ENCODE measurements around the gene ACTL6B. TPM values are rescaled to one million over a fixed set of nuclear protein-coding genes. Genes with fewer than 3 reads are reported as not detected.
A peak's percentile ranks its signal among the peaks of the same experiment; 100 is the strongest.

ACTL6B gene
- total and polyA plus RNA-seq, 2 donors: 0.19 to 0.69 TPM

- no peak overlapping the region for H3K27ac ChIP-seq (ENCODE audit: low read depth)
- DNase-seq (ENCODE audit: extremely low spot score): no peak
- 68% methylated on average over 13 of the region's 13 CpGs for WGBS
- no peak overlapping the region for H3K4me3 ChIP-seq (ENCODE audit: low read depth, low read length)
- H3K4me1 ChIP-seq (ENCODE audit: insufficient read depth): no peaks in the 10 kb centered on the region
- H3K36me3 ChIP-seq (ENCODE audit: insufficient read depth): peaks cover 15% of the 10 kb centered on the region
Observed at GRCh38 chr7:100679927-100680575, 23.8 kb upstream of the ACTL6B start.

- Histone ChIP-seq H3K4me3 (ENCODE audit: low read depth, low read length) (no peak overlapping the region), H3K27ac (ENCODE audit: low read depth) (no peak overlapping the region), H3K36me3 (ENCODE audit: insufficient read depth) (peaks cover 11% of the 10 kb centered on the region), H3K4me1 (ENCODE audit: insufficient read depth) (no peaks in the 10 kb centered on the region)
- DNase-seq (ENCODE audit: extremely low spot score): no peak
- 72% methylated on average over 13 of the region's 13 CpGs for WGBS
Observed at GRCh38 chr7:100679129-100679926, 23.1 kb upstream of the ACTL6B start.

DNA sequence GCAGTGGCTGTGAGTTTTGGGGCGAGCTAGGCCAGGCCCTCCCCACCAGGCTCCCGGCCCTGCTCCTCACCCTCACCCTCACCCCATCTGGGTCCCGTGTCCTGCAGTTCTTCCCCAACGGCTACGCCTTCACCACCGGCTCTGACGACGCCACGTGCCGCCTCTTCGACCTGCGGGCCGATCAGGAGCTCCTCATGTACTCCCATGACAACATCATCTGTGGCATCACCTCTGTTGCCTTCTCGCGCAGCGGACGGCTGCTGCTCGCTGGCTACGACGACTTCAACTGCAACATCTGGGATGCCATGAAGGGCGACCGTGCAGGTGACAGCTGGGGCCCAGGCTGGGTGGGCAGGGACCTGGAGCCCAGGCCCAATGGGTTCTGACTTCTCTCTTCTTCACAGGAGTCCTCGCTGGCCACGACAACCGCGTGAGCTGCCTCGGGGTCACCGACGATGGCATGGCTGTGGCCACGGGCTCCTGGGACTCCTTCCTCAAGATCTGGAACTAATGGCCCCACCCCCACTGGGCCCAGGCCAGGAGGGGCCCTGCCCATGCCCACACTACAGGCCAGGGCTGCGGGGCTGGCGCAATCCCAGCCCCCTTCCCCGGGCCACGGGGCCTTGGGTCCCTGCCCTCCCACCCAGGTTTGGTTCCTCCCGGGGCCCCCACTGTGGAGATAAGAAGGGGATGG lies 22.2 kb upstream of the ACTL6B start:
- Histone ChIP-seq H3K4me1 (ENCODE audit: insufficient read depth) (no peaks in the 10 kb centered on the region), H3K4me3 (ENCODE audit: low read depth, low read length) (no peak overlapping the region), H3K36me3 (ENCODE audit: insufficient read depth) (peaks cover 8% of the 10 kb centered on the region), H3K27ac (ENCODE audit: low read depth) (no peak overlapping the region)
- no peak for DNase-seq (ENCODE audit: extremely low spot score)
- WGBS: 74% methylated on average over 35 of the region's 35 CpGs

- Histone ChIP-seq H3K36me3 (ENCODE audit: insufficient read depth) (peaks cover 7% of the 10 kb centered on the region), H3K4me1 (ENCODE audit: insufficient read depth) (no peaks in the 10 kb centered on the region), H3K27ac (ENCODE audit: low read depth) (no peak overlapping the region), H3K4me3 (ENCODE audit: low read depth, low read length) (no peak overlapping the region)
- WGBS: 87% methylated on average over 36 of the region's 36 CpGs
- no peak for DNase-seq (ENCODE audit: extremely low spot score)
Observed at GRCh38 chr7:100677308-100678267, 21.3 kb upstream of the ACTL6B start.

GRCh38 chr7:100676501-100677306 lies 20.5 kb upstream of the ACTL6B start:
- WGBS: 77% methylated on average over 23 of the region's 23 CpGs
- no peaks in the 10 kb centered on the region for H3K4me1 ChIP-seq (ENCODE audit: insufficient read depth)
- peak overlapping the region; percentile 90 for H3K4me3 ChIP-seq (ENCODE audit: low read depth, low read length)
- DNase-seq (ENCODE audit: extremely low spot score): no peak
- peak overlapping the region; percentile 87 for H3K27ac ChIP-seq (ENCODE audit: low read depth)
- H3K36me3 ChIP-seq (ENCODE audit: insufficient read depth): peaks cover 4% of the 10 kb centered on the region

GRCh38 chr7:100675581-100676350 lies 19.5 kb upstream of the ACTL6B start:
- peak overlapping the region; percentile 90 for H3K4me3 ChIP-seq (ENCODE audit: low read depth, low read length)
- no peaks in the 10 kb centered on the region for H3K4me1 ChIP-seq (ENCODE audit: insufficient read depth)
- peaks cover 2% of the 10 kb centered on the region for H3K36me3 ChIP-seq (ENCODE audit: insufficient read depth)
- no peak for DNase-seq (ENCODE audit: extremely low spot score)
- WGBS: 2% methylated on average over 59 of the region's 59 CpGs
- H3K27ac ChIP-seq (ENCODE audit: low read depth): peak overlapping the region; percentile 87

GRCh38 chr7:100675105-100675451 lies 18.8 kb upstream of the ACTL6B start:
- H3K27ac ChIP-seq (ENCODE audit: low read depth): peak overlapping the region; percentile 95
- no peak for DNase-seq (ENCODE audit: extremely low spot score)
- no peaks in the 10 kb centered on the region for H3K4me1 ChIP-seq (ENCODE audit: insufficient read depth)
- H3K36me3 ChIP-seq (ENCODE audit: insufficient read depth): peaks cover 2% of the 10 kb centered on the region
- WGBS: 0% methylated on average over 46 of the region's 46 CpGs
- H3K4me3 ChIP-seq (ENCODE audit: low read depth, low read length): peak overlapping the region; percentile 90

DNA sequence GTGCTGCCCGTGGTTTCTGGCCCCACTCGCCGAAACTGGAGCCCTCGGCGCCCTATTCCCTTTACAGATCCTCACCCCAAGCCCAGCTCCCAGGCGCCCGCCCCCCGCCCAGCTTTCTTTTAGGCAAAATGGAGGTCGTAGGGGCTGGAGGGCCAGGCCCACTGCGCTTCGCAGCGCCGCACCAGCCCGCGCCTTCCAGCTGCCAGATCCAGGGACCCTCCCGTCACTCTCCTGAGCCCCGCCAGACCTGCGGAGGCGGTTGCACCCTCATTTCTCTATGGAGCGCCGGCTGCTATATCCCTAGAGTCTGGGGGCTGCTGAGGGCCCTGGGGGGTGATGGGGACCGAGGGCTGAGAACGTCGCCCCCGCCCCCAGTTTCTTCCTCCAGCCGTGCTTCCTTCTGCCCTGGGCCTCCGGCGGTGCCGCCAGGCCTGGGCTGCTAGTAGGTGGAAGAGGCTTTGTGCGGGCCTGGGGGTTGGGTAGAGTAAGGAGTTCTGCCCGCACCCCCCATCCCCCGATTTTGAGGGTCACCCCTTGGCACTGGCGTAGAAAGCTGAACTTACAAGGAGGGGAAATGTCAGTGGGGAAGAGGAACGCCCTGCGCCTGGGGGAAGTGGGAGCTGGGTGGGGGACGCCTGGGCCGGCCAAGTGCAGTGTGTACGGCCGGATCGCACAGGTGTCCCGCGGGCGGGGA lies 18.3 kb upstream of the ACTL6B start:
- H3K4me3 ChIP-seq (ENCODE audit: low read depth, low read length): peak overlapping the region; percentile 90
- H3K4me1 ChIP-seq (ENCODE audit: insufficient read depth): no peaks in the 10 kb centered on the region
- peak overlapping the region; percentile 95 for H3K27ac ChIP-seq (ENCODE audit: low read depth)
- H3K36me3 ChIP-seq (ENCODE audit: insufficient read depth): peaks cover 2% of the 10 kb centered on the region
- DNase-seq (ENCODE audit: extremely low spot score): no peak
- WGBS: under 1% methylated on average over 43 of the region's 43 CpGs

GRCh38 chr7:100673942-100674410 lies 17.7 kb upstream of the ACTL6B start:
- WGBS: under 1% methylated on average over 34 of the region's 34 CpGs
- no peak for DNase-seq (ENCODE audit: extremely low spot score)
- Histone ChIP-seq H3K4me3 (ENCODE audit: low read depth, low read length) (peak overlapping the region; percentile 90), H3K36me3 (ENCODE audit: insufficient read depth) (peaks cover 2% of the 10 kb centered on the region), H3K27ac (ENCODE audit: low read depth) (peak overlapping the region; percentile 95), H3K4me1 (ENCODE audit: insufficient read depth) (no peaks in the 10 kb centered on the region)

DNA sequence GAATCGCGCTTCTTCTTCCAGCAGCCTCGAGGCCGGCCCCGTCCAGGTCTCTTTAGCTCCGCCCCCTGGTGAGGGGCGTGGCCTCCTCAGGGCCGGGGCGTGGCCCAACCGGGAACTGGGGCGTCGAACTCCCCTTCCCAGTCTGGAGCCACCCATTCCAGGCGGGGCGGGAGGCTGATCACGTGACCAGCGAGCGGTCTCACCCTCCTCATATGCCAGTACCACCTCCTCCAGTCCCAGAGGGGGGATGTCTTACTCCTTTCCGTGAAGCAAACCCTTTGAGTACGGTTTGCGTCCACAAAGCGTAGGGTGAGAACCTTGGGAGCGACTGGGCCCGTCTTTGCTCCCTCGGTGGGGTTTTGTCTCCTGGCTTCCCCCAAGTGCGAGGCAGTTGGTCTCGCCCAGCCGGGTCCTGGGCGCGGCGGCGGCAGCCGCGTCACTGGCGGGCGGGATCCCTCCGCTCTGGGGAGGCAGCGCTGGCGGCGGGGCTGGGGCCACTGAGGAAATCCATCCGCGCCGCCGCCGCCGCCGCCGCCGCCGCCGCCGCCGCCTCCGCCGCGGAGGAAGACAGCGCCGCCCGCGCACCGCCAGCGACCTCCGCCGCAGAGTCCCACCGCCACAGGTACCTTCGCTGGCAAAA lies 17.2 kb upstream of the ACTL6B start, which contains the start of gene GNB2:
Gene GNB2, plus strand, starts transcription at position 439 of the 640 bp plus-strand sequence. CDS start 2,526 bp downstream, outside the sequence.
- under 1% methylated on average over 65 of the region's 65 CpGs for WGBS
- DNase-seq (ENCODE audit: extremely low spot score): peak; percentile 98
- Histone ChIP-seq H3K4me3 (ENCODE audit: low read depth, low read length) (peak within 1 kb of the TSS; percentile 90), H3K4me1 (ENCODE audit: insufficient read depth) (no peaks in the 10 kb centered on the region), H3K27ac (ENCODE audit: low read depth) (peak within 1 kb of the TSS; percentile 95), H3K36me3 (ENCODE audit: insufficient read depth) (peaks cover 2% of the 10 kb centered on the region)

Data from urinary bladder (tissue), 4 donors.